Parathyroid adenoma (tissue), 2 donors: Measurements from ENCODE around the gene MCOLN2.

Experiments used
- H2AFZ ChIP-seq: fragments of 300-600 bp; sonication (generic); one replicate; pipeline ENCODE4 v1.7.0; 2017; ENCODE audit warnings: antibody characterized with exemption, mild to moderate bottlenecking
- H3K27ac ChIP-seq: fragments of 300-600 bp; sonication (generic); one replicate; pipeline ENCODE4 v1.7.0; 2017
- H3K27me3 ChIP-seq: fragments of 300-600 bp; sonication (generic); one replicate; pipeline ENCODE4 v1.7.0; 2017; ENCODE audit warnings: low read length; ENCODE audit not compliant: control insufficient read depth, insufficient read depth
- H3K36me3 ChIP-seq: fragments of 300-600 bp; sonication (generic); one replicate; pipeline ENCODE4 v1.7.0; 2017; ENCODE audit warnings: low read length; ENCODE audit not compliant: control insufficient read depth, insufficient read depth
- H3K4me1 ChIP-seq: fragments of 300-600 bp; sonication (generic); one replicate; pipeline ENCODE4 v1.7.0; 2017; ENCODE audit warnings: control low read depth
- H3K4me2 ChIP-seq: fragments of 300-600 bp; sonication (generic); one replicate; pipeline ENCODE4 v1.7.0; 2017; ENCODE audit warnings: low read length
- H3K4me3 ChIP-seq: fragments of 300-600 bp; sonication (generic); one replicate; pipeline ENCODE4 v1.7.0; 2017; ENCODE audit warnings: low read depth, low read length
- H3K79me2 ChIP-seq: fragments of 300-600 bp; sonication (generic); one replicate; pipeline ENCODE4 v1.7.0; 2017; ENCODE audit warnings: control low read depth
- H3K9ac ChIP-seq: fragments of 300-600 bp; sonication (generic); one replicate; pipeline ENCODE4 v1.7.0; 2017; ENCODE audit warnings: mild to moderate bottlenecking
- H3K9me3 ChIP-seq: fragments of 300-600 bp; sonication (generic); one replicate; pipeline ENCODE4 v1.7.0; 2017; ENCODE audit warnings: low read length; ENCODE audit not compliant: control insufficient read depth
- CTCF ChIP-seq: fragments of 300-600 bp; sonication (generic); IDR thresholded peaks from one replicate; pipeline ENCODE4 v1.7.0; 2017; ENCODE audit warnings: antibody characterized with exemption, mild to moderate bottlenecking
- donor health status: primary hyperparathyroidism.

MCOLN2 gene

GRCh38 chr1:84940481-84940880, 56.4 kb downstream of the MCOLN2 start:
- Histone ChIP-seq H3K27me3 (no peaks in the 10 kb centered on the region), H3K4me3 (no peak overlapping the region), H3K4me2 (no peak overlapping the region), H3K9ac (no peak overlapping the region), H3K9me3 (no peaks in the 10 kb centered on the region), H3K4me1 (no peaks in the 10 kb centered on the region), H3K79me2 (no peaks in the 10 kb centered on the region), H3K36me3 (no peaks in the 10 kb centered on the region), H2AFZ (no peak overlapping the region), H3K27ac (no peak overlapping the region)
- no peak for TF ChIP-seq CTCF

- Histone ChIP-seq H3K4me2 (no peak overlapping the region), H2AFZ (no peak overlapping the region), H3K36me3 (no peaks in the 10 kb centered on the region), H3K4me3 (no peak overlapping the region), H3K27ac (no peak overlapping the region), H3K27me3 (no peaks in the 10 kb centered on the region), H3K9me3 (no peaks in the 10 kb centered on the region), H3K9ac (no peak overlapping the region), H3K79me2 (no peaks in the 10 kb centered on the region), H3K4me1 (no peaks in the 10 kb centered on the region)
- TF ChIP-seq CTCF = no peak
Observed at GRCh38 chr1:84939761-84940160, 57.2 kb downstream of the MCOLN2 start.

GRCh38 chr1:84939151-84939550, 57.8 kb downstream of the MCOLN2 start:
- TF ChIP-seq CTCF = no peak
- H3K79me2 ChIP-seq = no peaks in the 10 kb centered on the region
- no peaks in the 10 kb centered on the region for H3K36me3 ChIP-seq
- no peaks in the 10 kb centered on the region for H3K27me3 ChIP-seq
- H3K9me3 ChIP-seq = no peaks in the 10 kb centered on the region
- no peak overlapping the region for H2AFZ ChIP-seq
- H3K27ac ChIP-seq = no peak overlapping the region
- H3K4me3 ChIP-seq = no peak overlapping the region
- H3K4me2 ChIP-seq = no peak overlapping the region
- no peaks in the 10 kb centered on the region for H3K4me1 ChIP-seq
- no peak overlapping the region for H3K9ac ChIP-seq

GRCh38 chr1:84936116-84936810, 60.6 kb downstream of the MCOLN2 start:
- Histone ChIP-seq H3K4me2 (no peak overlapping the region), H3K27me3 (no peaks in the 10 kb centered on the region), H3K4me1 (no peaks in the 10 kb centered on the region), H3K27ac (no peak overlapping the region), H3K9me3 (no peaks in the 10 kb centered on the region), H3K4me3 (no peak overlapping the region), H3K9ac (no peak overlapping the region), H3K79me2 (no peaks in the 10 kb centered on the region), H3K36me3 (no peaks in the 10 kb centered on the region), H2AFZ (no peak overlapping the region)
- TF ChIP-seq CTCF = peak; percentile 77

GRCh38 chr1:84933011-84933611, 63.8 kb downstream of the MCOLN2 start:
- Histone ChIP-seq H3K9me3 (no peaks in the 10 kb centered on the region), H3K4me1 (no peaks in the 10 kb centered on the region), H3K79me2 (no peaks in the 10 kb centered on the region), H3K9ac (no peak overlapping the region), H3K27ac (no peak overlapping the region), H3K27me3 (no peaks in the 10 kb centered on the region), H3K4me2 (no peak overlapping the region), H2AFZ (no peak overlapping the region), H3K4me3 (no peak overlapping the region), H3K36me3 (no peaks in the 10 kb centered on the region)
- TF ChIP-seq CTCF = no peak
